HG02610 (cell line): ENCODE measurements around the gene RAB6A.

Source experiments
- ATAC-seq: cut with Tn5 transposase; IDR thresholded peaks from one replicate; pipeline ENCODE4 v1.9.1; 2021; ENCODE audit warnings: mild to moderate bottlenecking, moderate library complexity; ENCODE audit not compliant: unreplicated experiment

The RAB6A gene

GRCh38 chr11:73633999-73634398 lies 126.9 kb downstream of the RAB6A start:
- no peak for ATAC-seq

GRCh38 chr11:73632996-73633395 lies 127.9 kb downstream of the RAB6A start:
- no peak for ATAC-seq

GRCh38 chr11:73629907-73630306 lies 131.0 kb downstream of the RAB6A start:
- no peak for ATAC-seq

GRCh38 chr11:73625696-73626318 lies 135.1 kb downstream of the RAB6A start:
- no peak for ATAC-seq
